Fibroblast of pulmonary artery (primary cell): ENCODE measurements around the gene HSD3B7.

Experiments used
- DNase-seq: peaks from one replicate; pipeline ENCODE4 v3.0.0-alpha.2; 2010; ENCODE audit warnings: low read depth
- H3K4me3 ChIP-seq: replicated peaks from 2 replicates; pipeline ENCODE4 v1.5.1; 2011; ENCODE audit warnings: low read depth, mild to moderate bottlenecking, control low read depth, low read length, moderate library complexity
- CTCF ChIP-seq: IDR thresholded peaks from 2 replicates; pipeline ENCODE4 v1.5.1; 2011; ENCODE audit warnings: mild to moderate bottlenecking, control low read depth, low read length, inconsistent platforms; ENCODE audit errors: missing control alignments

HSD3B7 gene

GRCh38 chr16:30979170-30980022 is 5.6 kb upstream of the HSD3B7 start:
- H3K4me3 ChIP-seq: no peak overlapping the region
- no peak for DNase-seq

GRCh38 chr16:30980023-30980371 is 5.0 kb upstream of the HSD3B7 start:
- TF ChIP-seq CTCF: no peak
- no peak overlapping the region for H3K4me3 ChIP-seq
- no peak for DNase-seq

More at GRCh38 chr16:30979170-30980022, 5.6 kb upstream of the HSD3B7 start:
- TF ChIP-seq CTCF: no peak

- no peak for DNase-seq
- TF ChIP-seq CTCF: no peak
- H3K4me3 ChIP-seq: no peak overlapping the region
These were observed 4.6 kb upstream of the HSD3B7 start for GRCh38 chr16:30980434-30980833.

DNA sequence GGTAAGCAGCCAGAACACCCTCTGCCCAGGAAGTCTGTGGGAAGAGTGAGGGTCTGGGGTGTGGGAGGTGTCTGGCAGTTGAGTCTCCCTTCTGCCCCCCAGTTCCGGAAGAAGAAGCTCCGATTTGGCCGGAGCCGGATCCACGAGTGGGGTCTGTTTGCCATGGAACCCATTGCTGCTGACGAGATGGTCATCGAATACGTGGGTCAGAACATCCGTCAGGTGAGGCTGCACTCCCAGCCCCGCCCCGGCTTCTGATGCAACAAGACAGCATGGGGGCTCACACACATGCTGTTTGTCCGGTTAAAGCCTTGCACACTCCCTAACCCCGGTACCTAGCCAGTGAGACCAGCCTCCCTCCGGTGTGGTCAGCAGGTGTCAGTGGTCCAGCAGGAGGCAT is 4.0 kb upstream of the HSD3B7 start:
- DNase-seq: no peak
- no peak overlapping the region for H3K4me3 ChIP-seq
- TF ChIP-seq CTCF: no peak

- TF ChIP-seq CTCF: no peak
- no peak for DNase-seq
- no peak overlapping the region for H3K4me3 ChIP-seq
These were observed 2.3 kb upstream of the HSD3B7 start for GRCh38 chr16:30982548-30983288.

GRCh38 chr16:30983289-30983889 is 1.6 kb upstream of the HSD3B7 start:
- no peak for TF ChIP-seq CTCF
- H3K4me3 ChIP-seq: no peak overlapping the region
- no peak for DNase-seq
